ENCODE results near the gene NCK2. TPM values are rescaled to one million over a fixed set of nuclear protein-coding genes. Genes with fewer than 3 reads are reported as not detected.

Gene NCK2
- total RNA-seq, 2 donors from 2014 or later: 39.0 to 144 TPM

DNA sequence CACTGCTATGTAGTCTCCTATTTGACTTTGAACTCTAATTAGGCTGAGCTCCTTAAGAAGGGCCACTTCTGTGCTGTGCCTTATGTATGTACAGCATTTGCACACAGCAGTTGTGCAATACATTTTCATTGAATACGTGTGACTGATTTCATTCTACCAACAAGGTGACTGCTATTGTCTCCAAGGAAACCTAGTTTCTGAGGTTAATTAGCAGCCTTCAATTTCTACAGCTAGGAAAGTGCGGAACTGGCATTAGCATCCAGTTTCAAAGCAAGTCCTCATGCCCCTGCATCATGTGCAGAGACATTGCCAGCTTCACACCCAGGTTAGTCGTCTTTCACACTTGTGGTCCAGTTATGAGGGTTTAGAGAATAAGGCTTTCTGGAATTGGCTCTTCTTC is 58.6 kb downstream of the NCK2 start:
- DNase-seq (ENCODE audit: low spot score): no peak
- Histone ChIP-seq H3K36me3 (no peaks in the 10 kb centered on the region), H3K27me3 (replicated peaks; ENCODE audit: insufficient read depth) (no peaks in the 10 kb centered on the region), H3K4me1 (replicated peaks) (no peaks in the 10 kb centered on the region), H3K4me3 (no peak overlapping the region), H3K27ac (no peak overlapping the region), H3K9me3 (no peaks in the 10 kb centered on the region)
- intact Hi-C loops (cut with DNase I): no loop called here
- WGBS: 81% methylated on average over 3 of the region's 3 CpGs
- TF ChIP-seq POLR2A (IDR thresholded peaks at IDR 0.05) (no peak), POLR2AphosphoS5 (IDR thresholded peaks at IDR 0.05) (no peak)
- TF ChIP-seq, protein P1, sequence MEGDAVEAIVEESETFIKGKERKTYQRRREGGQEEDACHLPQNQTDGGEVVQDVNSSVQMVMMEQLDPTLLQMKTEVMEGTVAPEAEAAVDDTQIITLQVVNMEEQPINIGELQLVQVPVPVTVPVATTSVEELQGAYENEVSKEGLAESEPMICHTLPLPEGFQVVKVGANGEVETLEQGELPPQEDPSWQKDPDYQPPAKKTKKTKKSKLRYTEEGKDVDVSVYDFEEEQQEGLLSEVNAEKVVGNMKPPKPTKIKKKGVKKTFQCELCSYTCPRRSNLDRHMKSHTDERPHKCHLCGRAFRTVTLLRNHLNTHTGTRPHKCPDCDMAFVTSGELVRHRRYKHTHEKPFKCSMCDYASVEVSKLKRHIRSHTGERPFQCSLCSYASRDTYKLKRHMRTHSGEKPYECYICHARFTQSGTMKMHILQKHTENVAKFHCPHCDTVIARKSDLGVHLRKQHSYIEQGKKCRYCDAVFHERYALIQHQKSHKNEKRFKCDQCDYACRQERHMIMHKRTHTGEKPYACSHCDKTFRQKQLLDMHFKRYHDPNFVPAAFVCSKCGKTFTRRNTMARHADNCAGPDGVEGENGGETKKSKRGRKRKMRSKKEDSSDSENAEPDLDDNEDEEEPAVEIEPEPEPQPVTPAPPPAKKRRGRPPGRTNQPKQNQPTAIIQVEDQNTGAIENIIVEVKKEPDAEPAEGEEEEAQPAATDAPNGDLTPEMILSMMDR (IDR thresholded peaks at IDR 0.05): no peak

DNA sequence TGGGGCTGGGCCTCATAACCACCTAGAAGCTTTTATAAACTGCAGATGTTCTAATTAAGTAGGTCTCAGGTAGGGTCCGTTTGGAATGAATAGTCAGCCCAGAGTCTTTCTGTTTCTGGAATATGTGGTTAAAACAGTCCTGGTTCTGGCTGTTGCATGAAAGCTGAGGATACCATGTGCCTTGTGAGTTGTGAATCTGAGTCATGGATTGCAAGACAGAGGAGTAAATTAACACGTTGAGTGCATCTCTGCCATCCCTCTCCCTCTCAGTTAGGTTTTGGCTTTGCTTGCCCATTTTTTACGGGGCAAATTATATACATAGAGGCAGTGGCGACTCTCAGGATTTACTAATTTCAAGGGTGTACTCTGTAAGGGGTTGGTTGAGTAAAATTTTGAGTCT is 59.1 kb downstream of the NCK2 start:
- no peak for DNase-seq (ENCODE audit: low spot score)
- intact Hi-C loops (cut with DNase I): no loop called here
- Histone ChIP-seq H3K27me3 (replicated peaks; ENCODE audit: insufficient read depth) (no peaks in the 10 kb centered on the region), H3K4me1 (replicated peaks) (no peaks in the 10 kb centered on the region), H3K9me3 (no peaks in the 10 kb centered on the region), H3K4me3 (no peak overlapping the region), H3K27ac (no peak overlapping the region), H3K36me3 (no peaks in the 10 kb centered on the region)
- WGBS: 72% methylated on average over 4 of the region's 4 CpGs
- no peak for TF ChIP-seq POLR2AphosphoS5 (IDR thresholded peaks at IDR 0.05)
- TF ChIP-seq, protein P1 (IDR thresholded peaks at IDR 0.05): no peak
- no peak for TF ChIP-seq POLR2A (IDR thresholded peaks at IDR 0.05)

DNA sequence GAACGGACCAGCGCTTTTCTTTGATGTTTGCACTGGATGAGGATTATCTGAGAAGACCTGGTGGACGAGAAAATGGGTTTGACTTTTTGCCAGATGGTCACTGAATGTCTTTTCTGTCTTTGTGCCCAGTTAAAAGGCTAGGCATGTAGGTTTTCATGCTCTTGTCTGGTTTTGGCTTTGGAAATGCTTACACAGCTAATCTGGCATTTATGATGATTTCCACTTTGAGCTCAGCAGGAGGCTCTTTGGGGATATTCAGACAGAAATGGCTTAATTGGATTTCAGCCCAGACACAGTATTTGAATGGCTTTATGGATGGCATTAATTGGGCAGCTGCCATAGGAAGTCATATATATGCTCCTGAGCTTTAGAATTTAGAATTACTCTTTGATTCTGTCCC is 59.6 kb downstream of the NCK2 start:
- no peaks in the 10 kb centered on the region for H3K36me3 ChIP-seq
- no peak for TF ChIP-seq POLR2A (IDR thresholded peaks at IDR 0.05)
- no peak for TF ChIP-seq POLR2AphosphoS5 (IDR thresholded peaks at IDR 0.05)
- TF ChIP-seq, protein P1 (IDR thresholded peaks at IDR 0.05): no peak
- H3K9me3 ChIP-seq: no peaks in the 10 kb centered on the region
- H3K4me3 ChIP-seq: no peak overlapping the region
- no peak overlapping the region for H3K27ac ChIP-seq
- intact Hi-C loops (cut with DNase I): no loop called here
- H3K4me1 ChIP-seq (replicated peaks): no peaks in the 10 kb centered on the region
- DNase-seq (ENCODE audit: low spot score): no peak
- 35% methylated on average over 3 of the region's 3 CpGs for WGBS
- no peaks in the 10 kb centered on the region for H3K27me3 ChIP-seq (replicated peaks; ENCODE audit: insufficient read depth)

DNA sequence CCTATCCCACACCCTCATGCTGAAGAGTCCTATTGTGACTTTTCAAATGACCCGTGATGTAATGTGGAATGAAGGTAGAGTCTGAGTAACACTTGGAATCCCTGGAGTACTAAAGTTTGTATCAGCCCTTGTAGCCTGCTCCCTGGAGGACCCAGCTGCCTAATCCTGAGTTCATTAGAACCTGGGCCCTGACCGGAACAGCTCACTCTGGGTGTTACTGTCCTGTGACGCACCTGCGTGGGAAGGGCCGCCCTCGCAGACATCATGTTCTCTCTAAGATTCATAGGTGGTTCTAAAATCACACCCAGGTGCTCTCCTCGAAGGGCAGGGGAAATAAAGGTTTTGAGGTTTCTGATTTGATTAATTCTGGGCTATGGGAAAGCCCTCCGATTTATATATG is 62.3 kb downstream of the NCK2 start:
- TF ChIP-seq POLR2A (IDR thresholded peaks at IDR 0.05) (no peak), POLR2AphosphoS5 (IDR thresholded peaks at IDR 0.05) (no peak)
- TF ChIP-seq, protein P1 (IDR thresholded peaks at IDR 0.05): no peak

DNA sequence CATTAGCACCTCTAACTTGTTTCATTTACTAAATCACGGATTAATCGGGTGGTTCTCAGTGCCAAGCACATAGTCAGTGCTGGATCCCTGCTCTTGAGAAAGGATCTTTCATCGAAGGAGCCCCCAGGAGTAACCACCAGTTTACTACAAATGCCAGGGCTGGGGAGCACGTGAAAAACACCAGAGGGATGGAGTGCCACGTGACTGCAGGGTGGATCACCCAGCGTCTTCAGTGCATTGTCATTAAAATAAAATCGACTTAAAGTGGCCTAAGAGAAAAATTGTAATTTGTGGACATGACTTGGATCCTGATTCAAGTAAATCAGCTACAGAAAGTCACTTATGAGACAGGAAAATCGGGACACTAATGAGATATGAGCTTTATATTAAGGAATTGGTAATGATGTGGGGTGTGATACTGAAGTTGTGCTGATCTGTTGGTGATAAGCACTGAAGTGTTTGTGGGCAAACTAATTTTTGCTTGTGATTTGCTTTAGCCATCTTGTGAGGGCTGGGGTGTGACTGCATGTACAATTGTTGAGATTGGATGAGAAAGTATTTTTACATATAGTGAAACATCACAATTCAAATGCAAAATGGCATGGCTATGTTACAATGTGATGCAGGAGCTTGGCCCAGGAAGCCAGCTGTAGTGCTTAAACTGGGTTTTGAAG is 63.8 kb downstream of the NCK2 start:
- Histone ChIP-seq H3K4me3 (no peak overlapping the region), H3K4me1 (replicated peaks) (no peaks in the 10 kb centered on the region), H3K36me3 (no peaks in the 10 kb centered on the region), H3K27ac (no peak overlapping the region), H3K9me3 (no peaks in the 10 kb centered on the region), H3K27me3 (replicated peaks; ENCODE audit: insufficient read depth) (no peaks in the 10 kb centered on the region)
- intact Hi-C loops (cut with DNase I): no loop called here
- 85% methylated on average over 8 of the region's 8 CpGs for WGBS
- no peak for DNase-seq (ENCODE audit: low spot score)
- TF ChIP-seq, protein P1 (IDR thresholded peaks at IDR 0.05): no peak
- TF ChIP-seq POLR2AphosphoS5 (IDR thresholded peaks at IDR 0.05): no peak
- no peak for TF ChIP-seq POLR2A (IDR thresholded peaks at IDR 0.05)

More for the DNA sequence above, 62.3 kb downstream of the NCK2 start:
- H3K36me3 ChIP-seq: no peaks in the 10 kb centered on the region
- intact Hi-C loops (cut with DNase I): no loop called here
- no peaks in the 10 kb centered on the region for H3K27me3 ChIP-seq (replicated peaks; ENCODE audit: insufficient read depth)
- H3K27ac ChIP-seq: no peak overlapping the region
- no peak overlapping the region for H3K4me3 ChIP-seq
- WGBS: 96% methylated on average over 8 of the region's 8 CpGs
- DNase-seq (ENCODE audit: low spot score): no peak
- no peaks in the 10 kb centered on the region for H3K4me1 ChIP-seq (replicated peaks)
- H3K9me3 ChIP-seq: no peaks in the 10 kb centered on the region

Measured in prostate gland (tissue), 2 donors.